GM21619 (cell line): ENCODE results near the gene CNTNAP4.
A peak's percentile ranks its signal among the peaks of the same experiment; 100 is the strongest.

Source experiments
- ATAC-seq: cut with Tn5 transposase; IDR thresholded peaks from one replicate; pipeline ENCODE4 v1.9.1; 2021; ENCODE audit not compliant: unreplicated experiment

Gene CNTNAP4

DNA sequence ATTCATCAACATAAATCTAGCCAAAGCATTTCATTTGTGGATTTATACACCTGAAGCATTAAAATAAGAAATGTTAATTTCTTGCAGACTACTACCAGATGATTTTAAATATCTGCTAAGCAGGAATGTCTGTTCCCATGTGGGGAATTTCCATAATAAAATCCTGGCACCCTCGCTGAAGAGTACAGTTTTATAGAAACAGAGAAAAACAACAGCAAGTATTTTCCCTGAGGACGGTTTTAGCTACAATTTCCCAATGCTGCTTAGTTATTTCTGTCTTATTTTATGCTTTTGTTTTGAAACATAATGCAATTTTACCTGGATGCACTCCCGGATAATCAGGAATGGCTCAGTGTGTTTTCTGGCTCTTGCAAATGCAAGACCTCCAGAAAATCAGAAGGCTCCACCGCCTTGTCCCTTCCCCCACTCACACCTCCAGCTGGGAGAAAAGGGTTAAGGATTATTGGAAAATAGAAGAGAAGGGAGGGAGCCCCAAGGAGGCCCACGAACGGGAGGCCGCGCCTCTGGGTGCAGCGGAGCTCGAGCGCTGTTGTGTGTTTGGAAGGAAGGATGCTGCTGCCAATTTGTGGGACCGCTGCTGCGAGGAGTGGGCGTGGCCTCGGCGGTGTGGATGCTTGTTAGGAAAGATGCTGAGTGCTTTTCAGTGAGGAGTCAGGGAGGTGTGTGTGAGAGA, at the start of gene CNTNAP4:
TSS of gene CNTNAP4 (plus strand) at position 657 of the 694 bp plus-strand sequence. CDS start 262 bp downstream, outside the sequence.
- ATAC-seq, result no peak

DNA sequence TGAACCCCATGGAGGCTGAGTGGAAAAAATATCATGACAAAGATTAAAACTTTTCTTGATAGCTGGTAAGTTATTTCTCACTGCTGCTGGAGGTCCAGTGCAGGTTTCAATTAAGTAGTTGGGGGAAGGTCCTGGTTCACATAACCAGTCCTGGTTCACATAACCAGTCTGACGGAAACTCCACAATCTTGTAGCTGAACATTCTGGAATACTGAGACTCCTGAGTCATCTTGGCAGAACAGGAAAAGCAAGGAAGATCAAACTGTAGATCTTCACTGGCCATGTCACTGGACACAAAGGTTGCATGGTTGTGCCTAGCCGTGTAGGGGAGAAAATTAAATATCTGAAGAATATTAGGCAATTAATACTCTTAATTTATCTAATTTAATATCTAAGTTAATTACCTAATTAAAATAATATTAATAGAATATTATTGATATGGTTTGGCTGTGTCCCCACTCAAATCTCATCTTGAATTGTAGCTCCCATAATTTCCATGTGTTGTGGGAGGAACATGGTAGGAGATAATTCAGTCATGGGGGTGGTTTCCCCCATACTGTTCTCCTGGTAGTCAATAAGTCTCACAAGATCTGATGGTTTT, 48.6 kb upstream of the CNTNAP4 start:
- ATAC-seq, result no peak

DNA sequence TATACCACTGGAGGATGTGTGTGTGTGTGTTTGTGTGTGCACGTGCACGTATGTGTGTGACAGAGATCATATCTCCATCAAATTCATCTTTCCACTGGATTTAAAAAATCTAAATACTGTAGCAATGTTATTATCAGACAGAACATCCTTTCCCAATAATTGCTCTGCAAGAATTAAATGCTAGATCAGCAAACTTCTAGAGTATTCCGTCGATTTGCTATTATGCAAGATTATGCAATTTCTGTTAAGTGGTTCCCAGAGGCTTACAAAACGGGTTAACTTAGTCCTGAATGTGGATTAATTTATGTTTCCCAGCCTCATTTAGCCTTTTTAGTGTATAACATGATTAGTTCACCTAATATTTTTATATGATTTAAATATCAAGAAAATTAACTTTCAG, 44.5 kb upstream of the CNTNAP4 start:
- no peak for ATAC-seq

DNA sequence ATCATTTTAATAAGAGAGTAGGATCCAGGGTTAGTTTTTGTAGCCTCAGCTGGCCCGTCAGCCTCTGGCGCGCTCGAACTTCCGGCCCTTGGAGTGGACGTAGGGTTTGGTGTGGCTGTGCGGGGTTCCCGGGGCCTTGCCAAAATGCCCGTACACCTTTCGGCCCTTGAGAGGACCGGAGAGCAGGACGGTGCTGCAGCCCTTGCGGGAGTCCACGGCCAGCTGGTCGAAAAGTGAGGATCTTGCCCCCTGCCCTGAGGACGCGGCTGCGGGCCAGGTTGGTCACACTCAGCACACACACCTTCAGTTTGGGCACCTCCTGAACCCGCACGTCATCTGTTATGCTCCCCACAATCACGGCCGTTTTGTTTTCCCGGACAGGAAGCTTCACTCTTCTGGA, 42.2 kb upstream of the CNTNAP4 start:
- ATAC-seq, result no peak

DNA sequence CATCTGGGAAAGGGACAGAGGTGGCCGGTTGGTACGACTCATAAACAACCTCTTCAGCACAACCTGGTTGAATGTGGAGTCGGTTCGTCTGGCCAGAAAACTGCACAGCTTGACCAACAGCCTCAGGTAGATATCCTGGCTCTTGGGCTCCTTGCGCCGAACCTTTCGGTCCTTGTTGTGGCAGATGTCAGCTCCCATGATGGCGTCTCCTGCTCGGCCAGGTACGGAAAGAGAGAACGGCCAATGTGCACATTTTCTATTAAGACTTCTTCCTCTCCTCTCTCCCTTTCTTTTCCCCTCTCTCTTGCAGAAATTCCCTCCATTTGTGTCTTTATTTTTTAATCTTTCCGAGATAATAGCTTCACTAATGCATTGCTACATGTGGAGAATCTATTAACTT, 41.8 kb upstream of the CNTNAP4 start:
- no peak for ATAC-seq

DNA sequence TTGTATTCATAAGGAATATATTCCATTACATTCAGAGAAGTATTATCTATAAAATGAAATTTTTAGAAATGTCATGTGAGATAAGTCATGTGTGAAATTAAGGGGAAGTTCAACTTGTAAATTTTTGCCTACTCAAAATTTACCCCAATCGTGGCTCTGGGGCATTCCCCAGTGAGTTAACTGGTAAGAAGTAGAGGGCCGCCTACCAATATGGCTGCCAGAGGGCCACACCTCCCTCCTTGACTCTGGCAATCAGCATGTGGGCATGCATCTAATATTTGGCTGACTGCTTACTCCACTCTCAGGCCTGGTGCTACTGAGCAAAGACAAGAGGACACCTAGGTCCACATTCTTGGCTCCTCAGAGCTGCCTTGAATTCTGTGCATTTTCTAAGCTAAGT, 39.7 kb upstream of the CNTNAP4 start:
- ATAC-seq, result no peak

DNA sequence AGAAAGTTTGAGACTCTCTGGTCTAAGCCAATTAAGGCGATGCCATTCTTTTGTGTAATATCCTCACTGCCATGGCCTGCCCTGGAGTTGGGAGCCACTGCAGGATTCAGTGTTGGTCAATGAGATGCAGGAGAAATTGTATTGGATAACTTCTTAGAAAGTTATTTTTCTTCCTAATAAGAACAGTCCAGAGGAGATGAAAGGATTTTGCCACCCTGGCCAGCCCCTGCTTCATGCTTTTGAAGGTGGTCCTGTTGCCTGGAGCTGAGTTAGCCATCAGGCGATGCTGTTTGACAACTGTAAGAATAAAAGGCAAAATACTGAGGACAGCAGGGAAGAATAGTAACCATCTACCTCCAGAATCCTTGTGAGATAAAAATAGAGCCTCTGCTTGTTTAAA, 35.4 kb upstream of the CNTNAP4 start:
- ATAC-seq, result no peak

DNA sequence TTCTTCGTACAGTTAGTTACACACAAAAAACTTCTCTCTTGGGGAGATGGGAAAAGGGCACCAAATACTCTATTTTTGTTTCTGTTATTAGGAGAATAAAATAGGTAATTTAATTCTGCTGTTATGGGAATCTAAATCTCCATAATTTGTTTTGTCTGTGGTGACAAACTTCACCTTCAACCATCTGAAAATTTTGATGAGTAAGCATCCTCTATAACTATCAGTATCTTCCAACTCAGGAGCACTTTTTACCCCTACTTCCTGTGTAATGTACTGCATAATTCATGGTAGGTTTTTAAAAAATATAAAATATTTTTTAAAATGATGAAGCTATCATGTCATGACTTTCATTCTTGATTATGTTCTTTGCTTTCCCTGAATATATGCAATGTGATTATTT, 33.6 kb upstream of the CNTNAP4 start:
- no peak for ATAC-seq

DNA sequence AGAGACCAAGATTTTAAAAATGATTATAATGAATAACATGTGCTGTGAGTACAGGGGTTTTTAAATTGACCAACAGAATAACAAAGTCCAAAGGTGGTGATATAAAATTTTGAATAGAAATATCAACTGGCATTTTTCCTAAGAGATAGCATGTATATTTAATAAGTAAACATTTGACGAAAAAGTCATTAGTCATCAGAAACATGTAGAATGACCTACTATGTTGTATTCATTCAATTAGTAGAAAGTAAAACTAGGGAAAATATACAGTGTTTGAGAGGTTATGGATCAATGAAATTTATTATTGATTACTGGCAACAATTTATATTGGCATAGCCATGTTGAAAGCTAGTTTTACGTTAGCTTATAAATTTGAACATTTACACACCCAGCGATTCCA, 30.6 kb upstream of the CNTNAP4 start:
- ATAC-seq, result no peak

DNA sequence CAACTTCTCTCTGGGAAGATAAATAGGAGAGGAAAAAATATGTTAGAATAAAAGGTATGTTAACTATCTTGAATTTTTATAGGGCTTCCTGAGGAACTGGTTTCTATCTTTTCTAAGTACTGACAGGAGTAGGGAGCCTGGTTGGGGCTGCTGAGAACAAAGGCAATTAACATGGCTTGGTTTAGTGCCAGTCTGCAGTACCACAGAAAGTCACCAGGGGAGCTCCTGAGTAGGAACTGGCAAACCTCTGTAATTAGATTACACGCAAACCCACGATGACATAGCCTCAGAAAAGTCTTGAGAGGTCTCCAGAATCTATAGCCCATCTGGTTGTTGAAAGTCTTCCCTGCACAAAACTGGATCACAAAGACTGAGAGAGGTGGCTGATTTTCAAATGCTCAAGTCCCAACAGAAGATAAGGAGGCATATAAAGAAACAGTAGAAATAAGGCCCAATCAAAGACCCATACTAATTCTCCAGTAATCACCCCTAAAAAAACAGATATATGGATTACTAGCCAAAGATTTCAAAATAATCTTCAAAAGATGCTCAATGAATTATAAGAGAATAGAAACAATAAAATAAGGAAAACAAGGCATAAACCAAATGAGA, 11.7 kb upstream of the CNTNAP4 start:
- peak; percentile 85 for ATAC-seq

DNA sequence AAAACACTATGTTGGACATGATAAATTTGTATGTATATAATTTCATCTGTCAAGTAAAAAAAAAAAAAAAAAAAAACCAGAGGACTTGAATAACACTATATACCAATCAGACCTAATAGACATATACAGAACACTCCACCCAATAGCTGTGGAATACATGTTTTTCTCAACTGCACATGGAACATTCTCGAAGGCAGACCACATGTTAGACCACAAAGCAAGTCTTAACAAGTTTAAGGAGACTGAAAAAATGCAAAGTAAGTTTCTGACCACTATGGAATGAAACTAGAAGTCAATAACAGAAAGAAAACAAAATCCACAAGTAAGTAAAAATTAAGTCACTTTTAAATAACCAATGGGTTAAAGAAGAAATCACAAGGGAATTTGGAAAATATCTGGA, 8.4 kb upstream of the CNTNAP4 start:
- no peak for ATAC-seq

DNA sequence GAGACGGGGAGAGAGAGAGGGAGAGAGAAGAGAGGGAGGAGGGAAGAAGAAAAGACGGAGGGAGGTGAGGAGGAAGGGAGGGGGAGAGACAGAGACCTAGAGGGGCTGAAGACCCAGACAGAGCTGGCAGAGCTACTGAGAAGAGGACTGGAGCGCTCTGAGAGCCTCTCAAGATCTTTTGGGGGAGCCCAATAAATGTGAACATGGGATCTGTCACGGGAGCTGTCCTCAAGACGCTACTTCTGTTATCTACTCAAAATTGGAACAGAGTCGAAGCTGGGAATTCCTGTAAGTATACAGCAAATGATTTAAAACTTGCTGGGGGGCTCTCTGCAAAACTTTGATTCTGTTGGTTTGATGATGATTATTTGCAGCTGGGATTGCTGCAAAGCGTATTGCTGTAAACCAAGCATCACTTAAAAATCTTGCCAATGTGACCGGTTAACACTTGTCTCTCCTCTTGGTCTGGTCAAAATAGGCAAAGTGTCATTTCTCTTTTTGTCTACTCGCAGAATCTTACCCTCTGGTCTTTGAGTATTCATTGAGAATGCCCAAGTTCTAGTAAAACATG, 344 bp downstream of the CNTNAP4 start:
- no peak for ATAC-seq

DNA sequence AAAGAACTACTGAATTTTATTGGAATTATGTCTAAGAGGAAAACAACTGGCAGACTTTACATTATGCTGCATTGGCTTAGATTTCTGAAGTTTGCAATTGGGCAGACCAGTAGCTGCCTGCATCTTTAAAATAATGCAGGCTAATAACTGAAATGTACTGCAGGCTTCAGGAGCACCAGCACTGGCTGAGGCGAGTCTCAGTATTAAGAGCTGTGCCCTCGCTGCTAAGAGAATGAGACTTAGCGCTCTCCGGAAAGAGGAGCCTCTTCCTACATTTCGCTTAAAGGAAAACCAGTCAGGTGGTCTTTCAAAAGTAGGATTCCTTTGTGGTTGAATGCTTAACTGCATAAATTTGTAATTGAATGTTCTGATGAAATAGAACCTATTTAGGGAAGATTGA, 885 bp downstream of the CNTNAP4 start:
- ATAC-seq, result no peak

DNA sequence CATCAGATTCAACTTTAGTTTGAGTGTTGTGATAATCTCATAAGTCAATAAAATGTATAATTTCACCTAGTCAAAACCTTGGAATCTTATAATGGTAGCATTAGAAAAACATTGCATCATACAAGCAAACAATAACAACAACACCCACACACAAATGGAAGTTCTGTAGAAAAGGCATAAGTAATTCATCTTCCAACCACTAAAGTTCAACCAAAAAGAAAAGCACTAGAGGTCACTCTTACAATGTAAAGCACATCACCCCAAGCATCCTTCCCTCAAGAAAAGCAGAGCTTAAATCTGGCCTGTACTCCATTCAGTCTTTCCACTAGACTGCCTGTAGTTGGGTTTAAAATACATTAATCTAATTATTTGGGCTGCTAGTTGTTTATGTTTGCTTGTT, 1.8 kb downstream of the CNTNAP4 start:
- no peak for ATAC-seq

DNA sequence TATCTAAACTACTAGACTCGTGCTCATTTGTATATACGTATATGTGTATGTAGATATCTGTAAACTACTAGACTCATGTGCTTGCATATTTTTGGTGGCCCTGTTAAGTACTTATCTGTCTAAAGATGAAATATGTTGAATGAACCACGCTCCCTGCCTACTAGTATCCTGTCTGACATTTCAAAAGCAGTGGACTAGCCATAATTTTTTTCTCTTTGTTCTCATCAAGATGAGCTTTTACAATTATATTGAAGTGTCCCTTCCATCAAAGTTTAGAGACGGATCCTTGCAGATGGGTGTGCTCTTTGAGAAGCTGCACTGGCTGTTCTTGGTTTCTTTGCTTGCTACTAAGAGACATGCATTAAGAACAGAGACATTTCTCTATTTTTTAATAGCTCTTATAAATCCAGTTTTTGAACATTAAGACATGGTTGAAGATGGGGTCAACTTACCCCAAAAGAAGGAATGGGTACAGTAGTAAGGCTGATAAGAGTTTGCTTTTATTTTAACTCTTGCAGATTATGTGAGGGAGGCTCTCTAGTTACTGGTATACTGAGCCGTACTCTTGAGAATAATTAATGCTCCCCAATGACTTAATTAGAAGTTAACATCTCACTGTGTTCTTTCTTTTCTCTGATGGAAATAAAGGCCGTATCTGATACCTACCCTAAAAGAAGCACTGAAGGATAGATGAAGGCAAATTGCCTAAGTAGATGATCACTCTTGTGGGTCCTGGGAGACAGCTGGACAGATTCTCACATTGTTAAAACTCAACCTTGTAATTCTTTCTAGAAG, 3.4 kb downstream of the CNTNAP4 start:
- ATAC-seq, result no peak

DNA sequence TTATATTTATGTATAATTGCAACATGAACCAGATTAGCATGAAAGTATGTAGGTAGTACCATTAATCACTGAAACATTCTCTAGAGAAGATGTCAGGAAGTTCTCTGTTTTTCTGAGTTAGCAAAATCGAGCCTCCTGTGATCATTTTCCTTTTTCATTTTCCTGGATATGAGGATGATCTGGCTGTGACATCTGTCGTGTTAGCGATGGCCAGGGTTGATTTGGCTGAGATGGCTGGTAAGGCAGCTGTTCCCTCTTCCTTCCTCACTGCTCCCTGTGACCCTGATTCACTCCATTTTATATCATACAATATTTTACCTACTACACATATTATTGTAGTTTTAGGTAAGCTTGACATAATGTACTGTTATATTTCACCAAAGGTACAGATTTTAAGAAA, 10.3 kb downstream of the CNTNAP4 start:
- ATAC-seq, result no peak

DNA sequence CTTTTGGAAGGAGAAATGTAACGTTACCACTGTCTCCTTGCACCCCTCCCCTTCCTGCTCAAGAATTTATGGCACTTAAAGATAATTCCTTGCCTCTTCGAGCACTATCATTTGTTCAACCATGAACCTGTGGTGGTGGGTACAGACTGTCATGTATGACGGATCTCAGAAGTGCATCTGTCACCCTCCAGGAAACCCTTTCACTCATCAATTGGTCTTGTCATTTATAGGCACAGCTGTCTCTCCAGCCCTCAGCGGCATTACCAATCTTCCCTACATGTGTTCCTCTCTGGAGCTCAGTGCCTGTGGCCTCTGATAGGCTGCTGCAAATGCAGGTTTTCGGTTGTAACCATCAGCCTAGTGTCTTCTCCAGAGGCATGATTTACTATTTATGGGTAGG, 15.0 kb downstream of the CNTNAP4 start:
- ATAC-seq, result no peak

DNA sequence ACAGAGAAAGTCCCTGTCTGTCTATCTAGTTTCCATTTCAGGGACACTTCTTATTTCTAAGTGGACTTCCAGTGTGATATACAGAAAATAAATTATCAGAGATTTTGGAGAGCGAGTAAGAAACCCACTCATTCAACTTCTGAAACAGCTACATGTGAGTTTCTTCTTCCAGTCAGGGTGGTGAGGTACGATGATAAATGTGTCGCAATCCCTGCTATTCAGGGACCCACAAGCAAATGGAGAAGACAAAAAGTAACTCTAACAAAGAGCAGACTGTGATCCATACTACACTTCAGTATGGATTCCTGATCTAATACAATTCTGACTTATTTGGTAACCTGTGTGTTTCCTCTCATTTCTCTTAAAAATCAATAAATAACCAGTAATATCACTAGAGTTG, 16.8 kb downstream of the CNTNAP4 start:
- ATAC-seq, result no peak

DNA sequence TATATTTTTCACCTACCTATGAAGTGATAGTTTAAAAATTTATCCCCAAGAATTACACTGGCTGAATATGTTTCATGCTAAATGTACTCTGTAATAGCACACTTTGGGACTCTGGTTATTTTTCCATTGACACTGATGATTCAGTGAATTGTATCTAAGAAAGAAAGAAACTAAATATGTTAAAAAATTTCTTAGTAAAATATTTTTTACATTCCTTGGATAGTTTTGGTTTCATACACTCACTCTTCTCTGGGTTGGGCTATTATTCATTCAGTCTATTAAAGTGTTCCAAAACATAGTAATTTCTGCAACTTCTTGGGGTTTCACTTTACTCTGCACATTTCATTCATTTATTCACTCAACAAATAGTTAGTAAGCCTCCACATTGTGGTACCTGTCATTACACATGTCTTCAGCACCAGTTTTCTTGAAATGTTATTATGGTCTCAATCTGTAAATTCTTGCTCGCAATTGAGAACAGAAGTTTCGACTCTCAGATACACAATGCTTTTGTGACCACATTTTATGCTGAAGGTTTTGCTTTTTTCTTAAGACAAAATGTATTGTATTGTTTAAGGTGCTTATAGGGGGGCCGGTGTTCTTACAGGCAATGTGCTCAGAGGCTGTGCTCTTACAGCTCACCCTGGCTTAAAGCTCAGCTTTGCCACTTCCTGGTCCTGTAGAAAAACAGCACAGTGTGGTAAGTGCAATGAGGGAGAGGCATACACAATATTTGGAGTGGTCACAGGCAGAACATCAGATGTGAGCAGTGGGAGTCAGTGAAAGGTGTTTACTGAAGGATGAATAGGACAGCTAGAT, 17.4 kb downstream of the CNTNAP4 start:
- no peak for ATAC-seq

DNA sequence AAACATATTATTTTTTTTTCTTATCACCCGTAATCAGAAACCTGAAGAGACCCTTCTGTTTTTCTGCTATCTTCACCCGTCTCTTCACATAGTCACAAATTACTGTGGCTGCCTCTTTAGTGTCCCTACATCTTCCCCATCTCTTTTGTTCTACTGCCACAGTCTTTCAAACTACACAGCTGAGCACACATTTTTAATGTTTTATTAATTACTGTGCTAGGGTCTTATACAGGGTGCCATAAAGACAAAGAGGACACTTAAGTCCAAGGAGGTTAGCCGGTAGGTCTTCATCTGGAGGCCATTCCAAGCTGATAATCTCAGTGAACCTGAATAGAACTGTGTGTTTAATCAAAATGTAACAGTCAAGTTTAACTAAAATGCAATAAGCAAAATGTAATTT, 20.7 kb downstream of the CNTNAP4 start:
- ATAC-seq, result no peak
